Liver (tissue), 3 donors: ENCODE measurements around the gene CDH1.

Experiments used
- EGR1 ChIP-seq, 2 donors: IDR thresholded peaks; 2 replicates each; pipeline ENCODE4 v1.6.1; 2016 to 2018; ENCODE audit warnings: antibody characterized with exemption in 2 of 2, low read depth in 2 of 2
- FOXA1 ChIP-seq: IDR thresholded peaks from 2 replicates; pipeline ENCODE4 v1.6.1; 2016; ENCODE audit warnings: antibody characterized with exemption
- JUND ChIP-seq, 2 donors: IDR thresholded peaks; 2 replicates each; pipeline ENCODE4 v1.6.1; 2016; ENCODE audit warnings: antibody characterized with exemption in 2 of 2
- RAD21 ChIP-seq, 2 donors: IDR thresholded peaks; 2 replicates each; pipeline ENCODE4 v1.6.1; 2016; ENCODE audit warnings: antibody characterized with exemption in 2 of 2, mild to moderate bottlenecking in 2 of 2
- RXRA ChIP-seq, 2 donors: IDR thresholded peaks; 2 replicates each; pipeline ENCODE4 v1.6.1; 2017 to 2018; ENCODE audit warnings: antibody characterized with exemption in 2 of 2, mild to moderate bottlenecking in 1 of 2
- TAF1 ChIP-seq: conservative IDR thresholded peaks from 2 replicates; pipeline ENCODE4 v1.6.1; 2016; ENCODE audit warnings: antibody characterized with exemption, mild to moderate bottlenecking
- YY1 ChIP-seq: IDR thresholded peaks from 2 replicates; pipeline ENCODE4 v1.6.1; 2016; ENCODE audit warnings: antibody characterized with exemption, mild to moderate bottlenecking
- TF ChIP-seq, protein P1 (sequence below): fragments of 150-350 bp; IDR thresholded peaks from 2 replicates; pipeline ENCODE4 v1.5.1; 2017; ENCODE audit warnings: improper control_type of control experiment, low read depth, low read length; ENCODE audit not compliant: missing input control
- TF ChIP-seq, protein P2 (sequence below): IDR thresholded peaks from 2 replicates; pipeline ENCODE4 v1.6.1; 2016; ENCODE audit warnings: antibody characterized with exemption, mild to moderate bottlenecking
- donor health status: healthy.
- donor health status: healthy.

DNA sequence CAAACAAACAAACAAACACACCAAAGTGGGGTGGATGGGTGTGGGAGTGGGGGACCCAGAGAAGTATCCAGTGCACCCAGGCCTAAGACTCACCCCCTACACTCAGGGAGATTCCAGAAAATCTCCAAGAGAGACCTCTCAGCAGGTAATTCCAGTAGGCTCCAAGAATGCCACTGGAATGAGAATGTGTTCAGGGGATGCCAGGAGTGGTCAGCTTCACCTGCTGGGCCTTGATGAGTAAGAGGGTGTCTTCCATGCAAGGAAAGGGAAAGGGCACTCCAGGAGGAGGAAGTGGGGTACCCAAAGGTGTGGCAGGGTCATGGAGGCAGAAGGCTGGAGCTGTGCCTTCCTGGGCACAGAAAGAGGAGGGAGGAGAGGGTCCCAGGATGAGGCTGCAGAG is 9.9 kb downstream of the CDH1 start:
- TF ChIP-seq, protein P1, sequence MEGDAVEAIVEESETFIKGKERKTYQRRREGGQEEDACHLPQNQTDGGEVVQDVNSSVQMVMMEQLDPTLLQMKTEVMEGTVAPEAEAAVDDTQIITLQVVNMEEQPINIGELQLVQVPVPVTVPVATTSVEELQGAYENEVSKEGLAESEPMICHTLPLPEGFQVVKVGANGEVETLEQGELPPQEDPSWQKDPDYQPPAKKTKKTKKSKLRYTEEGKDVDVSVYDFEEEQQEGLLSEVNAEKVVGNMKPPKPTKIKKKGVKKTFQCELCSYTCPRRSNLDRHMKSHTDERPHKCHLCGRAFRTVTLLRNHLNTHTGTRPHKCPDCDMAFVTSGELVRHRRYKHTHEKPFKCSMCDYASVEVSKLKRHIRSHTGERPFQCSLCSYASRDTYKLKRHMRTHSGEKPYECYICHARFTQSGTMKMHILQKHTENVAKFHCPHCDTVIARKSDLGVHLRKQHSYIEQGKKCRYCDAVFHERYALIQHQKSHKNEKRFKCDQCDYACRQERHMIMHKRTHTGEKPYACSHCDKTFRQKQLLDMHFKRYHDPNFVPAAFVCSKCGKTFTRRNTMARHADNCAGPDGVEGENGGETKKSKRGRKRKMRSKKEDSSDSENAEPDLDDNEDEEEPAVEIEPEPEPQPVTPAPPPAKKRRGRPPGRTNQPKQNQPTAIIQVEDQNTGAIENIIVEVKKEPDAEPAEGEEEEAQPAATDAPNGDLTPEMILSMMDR = no peak
- TF ChIP-seq TAF1 = no peak
- TF ChIP-seq, protein P2, sequence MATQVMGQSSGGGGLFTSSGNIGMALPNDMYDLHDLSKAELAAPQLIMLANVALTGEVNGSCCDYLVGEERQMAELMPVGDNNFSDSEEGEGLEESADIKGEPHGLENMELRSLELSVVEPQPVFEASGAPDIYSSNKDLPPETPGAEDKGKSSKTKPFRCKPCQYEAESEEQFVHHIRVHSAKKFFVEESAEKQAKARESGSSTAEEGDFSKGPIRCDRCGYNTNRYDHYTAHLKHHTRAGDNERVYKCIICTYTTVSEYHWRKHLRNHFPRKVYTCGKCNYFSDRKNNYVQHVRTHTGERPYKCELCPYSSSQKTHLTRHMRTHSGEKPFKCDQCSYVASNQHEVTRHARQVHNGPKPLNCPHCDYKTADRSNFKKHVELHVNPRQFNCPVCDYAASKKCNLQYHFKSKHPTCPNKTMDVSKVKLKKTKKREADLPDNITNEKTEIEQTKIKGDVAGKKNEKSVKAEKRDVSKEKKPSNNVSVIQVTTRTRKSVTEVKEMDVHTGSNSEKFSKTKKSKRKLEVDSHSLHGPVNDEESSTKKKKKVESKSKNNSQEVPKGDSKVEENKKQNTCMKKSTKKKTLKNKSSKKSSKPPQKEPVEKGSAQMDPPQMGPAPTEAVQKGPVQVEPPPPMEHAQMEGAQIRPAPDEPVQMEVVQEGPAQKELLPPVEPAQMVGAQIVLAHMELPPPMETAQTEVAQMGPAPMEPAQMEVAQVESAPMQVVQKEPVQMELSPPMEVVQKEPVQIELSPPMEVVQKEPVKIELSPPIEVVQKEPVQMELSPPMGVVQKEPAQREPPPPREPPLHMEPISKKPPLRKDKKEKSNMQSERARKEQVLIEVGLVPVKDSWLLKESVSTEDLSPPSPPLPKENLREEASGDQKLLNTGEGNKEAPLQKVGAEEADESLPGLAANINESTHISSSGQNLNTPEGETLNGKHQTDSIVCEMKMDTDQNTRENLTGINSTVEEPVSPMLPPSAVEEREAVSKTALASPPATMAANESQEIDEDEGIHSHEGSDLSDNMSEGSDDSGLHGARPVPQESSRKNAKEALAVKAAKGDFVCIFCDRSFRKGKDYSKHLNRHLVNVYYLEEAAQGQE = no peak
- no peak for TF ChIP-seq JUND (IDR thresholded peaks at IDR 0.05)
- no peak for TF ChIP-seq EGR1 (IDR thresholded peaks at IDR 0.05; ENCODE audit: low read depth in 2 of 2)
- no peak for TF ChIP-seq RXRA (IDR thresholded peaks at IDR 0.05)
- no peak for TF ChIP-seq FOXA1
- no peak for TF ChIP-seq RAD21 (IDR thresholded peaks at IDR 0.05)
- TF ChIP-seq YY1 = no peak
